ENCODE data around the gene SLC25A34. TPM values are rescaled to one million over a fixed set of nuclear protein-coding genes. Genes with fewer than 3 reads are reported as not detected.
"Not testable (repeated sequence)": the region's sequence is repeated elsewhere in the genome, so short reads cannot be mapped to it uniquely, and the experiment has no call there.

The SLC25A34 gene
- total RNA-seq = 0.33 and 1.7 TPM in 2 replicates

- DNase-seq = no peak
Measured at GRCh38 chr1:15736038-15736891, at the start of gene SLC25A34. SLC25A34 (plus strand) TSS chr1:15736258; CDS start chr1:15736486, 228 bp downstream.

- DNase-seq = no peak
Measured at GRCh38 chr1:15687446-15687845, 48.6 kb upstream of the SLC25A34 start.

DNA sequence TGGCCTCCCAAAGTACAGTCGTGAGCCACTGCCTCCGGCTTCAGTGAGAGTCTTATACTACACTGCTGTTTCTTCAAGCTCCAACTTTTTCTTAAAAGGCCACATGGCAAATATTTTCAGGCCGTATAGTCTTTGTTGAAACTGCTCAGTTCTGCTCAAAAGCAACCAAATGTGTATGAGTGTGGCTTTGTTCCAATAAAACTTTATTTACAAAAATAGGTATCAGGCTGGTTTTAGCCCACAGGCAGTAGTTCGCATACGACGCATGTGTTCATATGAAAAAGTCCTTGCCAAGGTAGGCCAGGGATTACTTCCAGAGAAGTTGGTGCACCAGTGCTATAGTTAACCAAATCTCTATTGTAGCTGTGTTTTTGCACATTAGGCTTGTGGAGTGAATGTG lies 45.7 kb upstream of the SLC25A34 start:
- DNase-seq = no peak

DNA sequence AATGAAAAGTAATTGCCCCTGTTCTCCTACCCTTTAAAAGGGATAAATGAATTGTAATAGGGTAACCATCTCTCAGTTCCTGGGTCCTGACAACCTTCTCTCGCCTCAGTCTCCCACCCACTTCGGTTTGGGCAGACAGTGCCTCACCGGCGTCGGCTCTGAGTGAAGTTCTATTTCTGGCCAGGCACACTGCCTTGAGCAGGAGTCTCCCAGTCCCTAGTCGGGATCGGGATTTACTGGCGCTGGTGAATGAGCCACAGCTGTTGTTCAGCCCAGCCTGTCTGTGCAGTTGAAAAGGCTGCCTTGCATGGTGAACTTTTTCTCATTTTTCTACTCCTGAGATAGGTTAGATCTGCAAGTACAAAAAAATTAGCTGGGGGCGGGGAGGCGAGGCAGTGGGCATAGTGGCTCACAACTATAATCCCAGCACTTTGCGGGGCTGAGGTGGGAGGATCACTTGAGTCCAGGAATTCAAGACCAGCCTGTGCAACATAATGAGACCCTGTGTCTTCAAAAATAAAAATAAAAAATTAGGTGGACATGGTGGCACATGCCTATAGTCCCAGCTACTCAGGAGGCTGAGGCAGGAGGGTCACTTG lies 44.5 kb upstream of the SLC25A34 start:
- no peak for DNase-seq

- DNase-seq = peak; percentile 57
Measured at GRCh38 chr1:15692121-15692682, 43.9 kb upstream of the SLC25A34 start.

- DNase-seq = no peak
Measured at GRCh38 chr1:15693371-15693770, 42.7 kb upstream of the SLC25A34 start.

- DNase-seq = no peak
Measured at GRCh38 chr1:15696956-15697521, 39.0 kb upstream of the SLC25A34 start.

- DNase-seq = no peak
Measured at GRCh38 chr1:15698201-15698600, 37.9 kb upstream of the SLC25A34 start.

- not testable (repeated sequence) for DNase-seq
Measured at GRCh38 chr1:15699321-15699720, 36.7 kb upstream of the SLC25A34 start.

GRCh38 chr1:15700508-15700907 lies 35.5 kb upstream of the SLC25A34 start:
- DNase-seq = no peak

- DNase-seq = no peak
Measured at GRCh38 chr1:15701784-15702183, 34.3 kb upstream of the SLC25A34 start.

GRCh38 chr1:15702722-15703550 lies 33.1 kb upstream of the SLC25A34 start:
- peak; percentile 23 for DNase-seq

- DNase-seq = peak; percentile 59
Measured at GRCh38 chr1:15703562-15703961, 32.5 kb upstream of the SLC25A34 start.

DNA sequence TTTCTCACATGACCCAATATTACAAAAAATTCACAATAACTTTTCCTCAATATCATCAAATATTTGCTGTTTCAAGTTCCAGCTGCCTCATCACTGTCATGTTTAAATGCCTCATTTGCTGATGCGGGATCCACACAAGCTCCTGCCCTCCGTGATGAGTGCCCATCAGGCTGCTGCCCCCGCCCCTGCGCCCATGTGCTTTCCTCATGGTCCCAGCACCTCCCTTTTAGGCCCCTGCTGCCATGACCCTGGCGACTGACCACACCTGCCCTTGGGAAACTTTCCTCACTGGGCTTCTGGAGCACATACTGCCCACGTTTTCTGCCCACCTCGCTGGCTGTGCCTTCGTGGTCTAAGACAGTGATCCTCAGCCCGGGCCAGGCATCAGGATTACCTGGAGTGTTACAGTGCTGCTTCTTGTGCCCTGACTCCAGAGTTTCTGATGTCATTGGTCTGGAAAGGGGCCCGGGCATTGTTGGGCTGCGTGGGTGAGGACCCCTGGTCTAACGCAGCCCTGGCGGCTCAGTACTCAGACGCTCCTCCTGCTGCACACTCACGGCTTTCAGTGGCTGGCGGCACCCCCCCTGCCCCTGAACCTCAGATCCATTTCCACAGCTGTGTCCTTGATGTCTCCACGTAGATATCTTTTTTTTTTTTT lies 31.4 kb upstream of the SLC25A34 start:
- no peak for DNase-seq

DNA sequence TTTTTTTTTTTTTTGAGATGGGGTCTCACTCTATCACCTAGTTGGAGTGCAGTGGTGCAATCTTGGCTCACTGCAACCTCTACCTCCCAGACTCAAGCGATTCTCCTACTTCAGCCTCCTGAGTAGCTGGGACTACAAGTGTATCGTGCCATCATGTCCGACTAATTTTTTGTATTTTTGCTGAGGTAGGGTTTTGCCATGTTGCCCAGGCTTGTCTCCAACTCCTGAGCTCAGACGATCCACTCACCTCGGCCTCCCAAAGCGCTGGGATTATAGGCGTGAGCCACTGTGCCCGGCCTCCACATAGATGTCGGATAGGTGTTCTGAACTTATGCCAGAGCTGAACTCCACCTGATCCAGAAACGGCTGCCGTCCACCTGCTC lies 30.9 kb upstream of the SLC25A34 start:
- no peak for DNase-seq

- DNase-seq = no peak
Measured at GRCh38 chr1:15706751-15707150, 29.3 kb upstream of the SLC25A34 start.

DNA sequence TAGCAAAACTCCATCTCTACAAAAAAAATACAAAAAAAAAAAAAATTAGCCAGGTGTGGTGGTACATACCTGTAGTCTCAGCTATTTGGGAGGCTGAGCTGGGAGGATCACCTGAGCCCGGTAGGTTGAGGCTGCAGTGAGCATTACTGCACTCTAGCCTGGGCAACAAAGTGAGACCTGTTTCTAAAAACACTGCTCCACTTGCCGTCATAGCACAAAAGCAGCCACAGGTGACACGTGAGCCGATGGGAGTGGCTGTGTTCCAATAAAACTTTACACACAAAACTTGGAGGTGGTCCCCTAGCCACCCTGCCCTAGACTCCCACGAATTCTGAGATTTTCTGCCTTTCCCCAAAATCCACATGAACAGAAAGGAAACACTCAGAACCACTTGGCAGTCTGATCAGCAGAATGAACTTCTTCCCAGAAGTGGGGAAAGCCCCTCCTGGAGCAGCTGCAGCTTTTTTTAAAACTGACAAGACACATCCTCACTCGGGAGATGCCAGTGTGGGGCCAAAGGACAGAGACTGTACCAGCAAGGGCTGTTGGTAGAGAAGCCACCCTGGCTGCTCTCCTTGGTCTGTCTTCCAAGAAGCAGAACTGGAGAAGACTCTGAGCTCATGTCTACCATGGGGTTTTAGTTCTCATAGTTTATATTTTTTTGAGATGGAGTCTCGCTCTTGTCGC lies 28.7 kb upstream of the SLC25A34 start:
- no peak for DNase-seq

GRCh38 chr1:15708486-15709137 lies 27.4 kb upstream of the SLC25A34 start:
- DNase-seq = no peak

GRCh38 chr1:15709226-15709625 lies 26.8 kb upstream of the SLC25A34 start:
- DNase-seq = no peak

DNA sequence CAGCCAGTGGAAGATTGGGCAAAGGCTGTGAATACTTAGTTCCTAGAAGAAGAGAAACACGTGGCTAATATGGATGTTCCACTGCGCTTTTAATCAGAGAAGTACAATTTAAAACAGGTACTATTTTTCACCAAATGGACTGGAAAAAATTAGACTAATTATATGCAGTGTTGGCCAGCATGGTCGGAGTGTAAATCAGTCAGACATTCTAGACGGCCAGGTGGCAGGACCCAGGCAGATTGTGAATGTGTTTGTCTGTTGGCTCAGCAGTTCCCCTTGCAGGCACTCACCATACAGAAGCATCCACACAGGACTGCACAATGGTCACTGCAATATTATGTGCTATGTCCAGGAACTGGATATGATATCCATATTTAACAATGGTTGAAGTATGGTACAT lies 23.9 kb upstream of the SLC25A34 start:
- no peak for DNase-seq
